Measurements from ENCODE around the gene PYM1. TPM values are rescaled to one million over a fixed set of nuclear protein-coding genes. Genes with fewer than 3 reads are reported as not detected.

Gene PYM1
- total and polyA plus RNA-seq, 2 of the 13 experiments (the other 11 are each of a cell fraction or from before 2014, with no cell fraction given), result 44.0 to 51.8 TPM

- no peak for TF ChIP-seq SMC3 (IDR thresholded peaks at IDR 0.05; ENCODE audit: low read length)
- no peak for TF ChIP-seq SAFB2 (CRISPR knock-in tag; IDR thresholded peaks at IDR 0.05; ENCODE audit: borderline replicate concordance, low read depth)
- TF ChIP-seq ZNF746 (CRISPR knock-in tag; IDR thresholded peaks at IDR 0.05), result no peak
- TF ChIP-seq ZC3H4 (CRISPR knock-in tag; IDR thresholded peaks at IDR 0.05; ENCODE audit: borderline replicate concordance), result no peak
- TF ChIP-seq NCOR1 (IDR thresholded peaks at IDR 0.05; ENCODE audit: borderline replicate concordance, low read length), result peak; percentile 30; the same call in 1 of the 2 replicates
- TF ChIP-seq ZMYM3 (CRISPR knock-in tag; IDR thresholded peaks at IDR 0.05), result no peak
- no peak for TF ChIP-seq ZNF451 (CRISPR knock-in tag; IDR thresholded peaks at IDR 0.05)
- no peak for TF ChIP-seq ATF3 (CRISPR knock-in tag; IDR thresholded peaks at IDR 0.05)
- TF ChIP-seq HNF4A (CRISPR knock-in tag; IDR thresholded peaks at IDR 0.05), result no peak
- TF ChIP-seq KMT2A (CRISPR knock-in tag; IDR thresholded peaks at IDR 0.05), result no peak
- no peak for TF ChIP-seq ZBTB21 (CRISPR knock-in tag; IDR thresholded peaks at IDR 0.05)
- TF ChIP-seq AGO2 (optimal IDR thresholded peaks at IDR 0.05; ENCODE audit: low read depth, low read length), result no peak
- TF ChIP-seq NPAS2 (CRISPR knock-in tag; IDR thresholded peaks at IDR 0.05; ENCODE audit: borderline replicate concordance), result no peak
- TF ChIP-seq ZFY (CRISPR knock-in tag; IDR thresholded peaks at IDR 0.05), result peak; percentile 58; the same call in 1 of the 2 replicates
- peak; percentile 93 for TF ChIP-seq ZNF652 (CRISPR knock-in tag; IDR thresholded peaks at IDR 0.05; ENCODE audit: borderline replicate concordance, low read depth)
- no peak for TF ChIP-seq CREM (IDR thresholded peaks at IDR 0.05)
- no peak for TF ChIP-seq CREM (CRISPR knock-in tag; IDR thresholded peaks at IDR 0.05)
- no peak for TF ChIP-seq CSRNP1 (CRISPR knock-in tag; IDR thresholded peaks at IDR 0.05)
- TF ChIP-seq ZHX1 (CRISPR knock-in tag; IDR thresholded peaks at IDR 0.05; ENCODE audit: low read depth), result peak; percentile 84; the same call in 1 of the 2 replicates
- TF ChIP-seq ZNF784 (CRISPR knock-in tag; IDR thresholded peaks at IDR 0.05; ENCODE audit: borderline replicate concordance), result no peak
- no peak for TF ChIP-seq ZNF253 (CRISPR knock-in tag; IDR thresholded peaks at IDR 0.05; ENCODE audit: borderline replicate concordance)
- no peak; a peak in 1 of 4 replicates for TF ChIP-seq ATF4 (CRISPR knock-in tag; IDR thresholded peaks at IDR 0.05)
- TF ChIP-seq ZNF251 (CRISPR knock-in tag; IDR thresholded peaks at IDR 0.05), result no peak
- no peak for TF ChIP-seq U2AF1 (optimal IDR thresholded peaks at IDR 0.05; ENCODE audit: low read depth, low read length)
These were observed 731 bp downstream of the PYM1 start (continued) for GRCh38 chr12:55926738-55927587.

Measured in HepG2 (cell line).